HG03432 (cell line): ENCODE data around the gene BTN3A1.
"Not testable (repeated sequence)": the region's sequence is repeated elsewhere in the genome, so short reads cannot be mapped to it uniquely, and the experiment has no call there.

ENCODE experiments used
- ATAC-seq: cut with Tn5 transposase; IDR thresholded peaks from one replicate; pipeline ENCODE4 v1.9.1; 2021; ENCODE audit warnings: mild to moderate bottlenecking, moderate library complexity; ENCODE audit not compliant: unreplicated experiment

BTN3A1 gene

DNA sequence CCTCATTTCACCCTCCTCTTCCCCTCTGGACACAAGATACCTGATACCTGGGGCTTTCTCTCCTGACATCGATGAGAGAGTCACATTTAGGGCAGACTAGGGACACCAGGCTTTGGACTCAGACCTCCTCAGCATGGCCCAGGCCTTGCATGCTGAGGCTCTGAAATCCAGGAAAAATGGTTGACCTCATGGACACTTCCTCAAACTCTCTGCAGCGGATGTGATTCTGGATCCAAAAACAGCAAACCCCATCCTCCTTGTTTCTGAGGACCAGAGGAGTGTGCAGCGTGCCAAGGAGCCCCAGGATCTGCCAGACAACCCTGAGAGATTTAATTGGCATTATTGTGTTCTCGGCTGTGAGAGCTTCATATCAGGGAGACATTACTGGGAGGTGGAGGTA lies 10.9 kb downstream of the BTN3A1 start:
- ATAC-seq, result no peak

DNA sequence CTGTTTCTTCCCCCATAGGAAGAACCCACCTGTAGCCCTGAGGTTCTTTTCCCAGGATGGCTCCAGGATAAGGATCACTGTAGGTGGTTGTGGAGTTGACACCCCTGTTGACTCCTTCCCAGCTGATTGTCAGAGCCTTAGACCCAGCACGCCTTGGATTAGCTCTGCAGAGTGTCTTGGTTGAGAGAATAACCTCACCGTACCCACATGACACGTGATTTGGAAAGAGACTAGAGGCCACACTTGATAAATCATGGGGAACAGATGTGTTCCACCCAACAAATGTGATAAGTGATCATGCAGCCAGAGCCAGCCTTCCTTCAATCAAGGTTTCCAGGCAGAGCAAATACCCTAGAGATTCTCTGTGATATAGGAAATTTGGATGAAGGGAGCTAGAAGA lies 12.2 kb downstream of the BTN3A1 start:
- ATAC-seq, result no peak

DNA sequence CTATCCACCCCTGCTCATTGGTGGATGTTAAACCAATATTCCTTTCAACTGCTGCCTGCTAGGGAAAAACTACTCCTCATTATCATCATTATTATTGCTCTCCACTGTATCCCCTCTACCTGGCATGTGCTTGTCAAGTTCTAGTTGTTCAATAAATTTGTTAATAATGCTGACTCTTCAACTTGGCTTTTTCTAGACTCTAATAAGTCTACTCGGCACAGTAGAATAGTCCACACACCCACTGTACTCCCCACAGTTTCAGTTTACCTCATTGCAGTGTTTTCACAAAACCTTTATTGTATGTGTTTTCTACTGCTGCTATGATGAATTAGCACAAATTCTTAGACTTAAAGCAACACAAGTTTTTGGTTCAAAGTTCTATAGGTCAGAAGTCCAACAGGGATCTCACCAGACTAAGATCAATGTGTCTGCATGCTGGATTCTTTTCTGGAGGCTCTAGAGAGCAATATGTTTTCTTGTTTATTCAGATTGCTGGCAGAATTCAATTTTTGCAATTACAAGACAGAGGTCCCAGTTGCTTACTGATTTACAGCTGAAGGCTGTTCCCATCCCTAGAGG lies 13.1 kb downstream of the BTN3A1 start:
- ATAC-seq, result no peak

DNA sequence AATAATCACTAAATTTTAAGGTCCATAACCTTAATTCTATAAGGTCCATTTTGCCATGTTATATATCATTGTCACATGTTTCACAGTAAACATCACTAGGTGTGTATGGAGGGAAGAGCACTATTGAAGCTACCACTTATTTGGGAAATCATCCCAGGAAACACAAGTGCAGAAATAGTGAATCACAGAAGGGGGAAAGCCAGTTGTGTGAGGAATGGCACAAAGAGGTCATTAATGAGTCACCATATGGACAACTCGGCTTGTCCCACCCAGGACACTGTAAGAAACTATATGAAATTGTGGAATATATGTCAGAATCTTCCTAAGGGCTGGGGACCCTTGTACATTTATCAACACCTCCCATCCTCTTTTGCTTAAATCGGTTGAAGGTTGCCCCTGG lies 13.7 kb downstream of the BTN3A1 start:
- no peak for ATAC-seq

DNA sequence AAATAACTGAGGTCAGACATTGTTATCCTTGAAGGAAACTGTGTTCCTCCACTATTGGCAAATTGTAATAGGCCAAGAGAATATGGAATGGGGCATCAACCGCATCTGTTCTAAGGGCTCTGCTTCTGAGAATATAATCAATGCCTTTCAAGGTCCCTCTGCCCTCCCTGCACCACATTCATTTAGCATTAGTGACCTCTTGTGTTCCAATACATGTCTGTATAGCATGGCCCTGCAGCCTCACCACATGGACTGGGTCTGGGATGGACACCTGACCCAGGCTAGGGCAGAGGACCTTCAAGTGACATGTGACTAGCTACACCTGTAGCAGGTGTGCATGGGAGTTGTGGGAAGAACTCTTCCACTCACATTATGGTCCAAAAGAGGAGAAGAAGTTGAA lies 14.2 kb downstream of the BTN3A1 start:
- ATAC-seq, result no peak

DNA sequence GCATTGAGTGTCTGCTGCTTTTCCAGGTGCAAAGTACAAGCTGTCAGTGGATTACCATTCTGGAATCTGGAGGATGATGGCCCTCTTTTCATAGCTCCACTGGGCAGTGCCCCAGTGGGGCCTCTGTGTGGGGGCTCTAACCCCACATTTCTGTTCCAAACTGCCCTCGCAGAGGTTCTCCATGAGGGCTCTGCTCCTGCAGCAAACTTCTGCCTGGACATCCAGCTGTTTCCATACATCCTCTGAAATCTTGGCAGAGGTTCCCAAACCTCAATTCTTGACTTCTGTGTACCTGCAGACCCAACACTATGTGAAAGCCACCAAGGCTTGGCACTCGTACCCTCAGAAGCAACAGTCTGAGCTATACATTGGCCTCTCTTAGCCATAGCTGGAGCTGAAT lies 16.0 kb downstream of the BTN3A1 start:
- not testable (repeated sequence) for ATAC-seq

GRCh38 chr6:26418795-26419194 lies 16.7 kb downstream of the BTN3A1 start:
- ATAC-seq, result not testable (repeated sequence)

DNA sequence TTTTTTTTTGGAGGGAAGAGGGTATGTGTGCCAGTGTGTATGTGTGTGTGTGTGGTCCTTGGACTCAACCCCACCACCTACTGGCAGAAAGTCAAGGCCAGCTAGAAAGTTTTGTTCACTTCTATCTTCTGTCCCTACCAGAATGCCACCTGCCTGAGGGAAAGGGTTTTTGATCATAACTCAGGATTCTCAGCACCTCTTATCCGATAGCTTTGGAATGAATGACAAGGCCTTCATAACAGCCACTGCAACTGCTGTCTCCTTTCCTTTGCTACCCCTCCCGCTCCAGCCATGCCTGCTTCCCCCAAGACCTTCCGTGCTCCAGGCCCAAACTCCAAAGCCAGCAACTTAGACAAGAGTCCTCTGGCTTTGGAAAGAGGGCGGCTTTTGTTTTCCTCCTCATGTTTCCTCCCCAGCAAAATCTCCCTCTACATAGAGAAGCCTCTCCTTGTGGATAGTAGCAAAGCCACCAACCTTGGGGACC lies 18.7 kb downstream of the BTN3A1 start:
- peak; percentile 16 for ATAC-seq

- peak; percentile 92 for ATAC-seq
Observed at GRCh38 chr6:26421259-26422144, 19.4 kb downstream of the BTN3A1 start.

DNA sequence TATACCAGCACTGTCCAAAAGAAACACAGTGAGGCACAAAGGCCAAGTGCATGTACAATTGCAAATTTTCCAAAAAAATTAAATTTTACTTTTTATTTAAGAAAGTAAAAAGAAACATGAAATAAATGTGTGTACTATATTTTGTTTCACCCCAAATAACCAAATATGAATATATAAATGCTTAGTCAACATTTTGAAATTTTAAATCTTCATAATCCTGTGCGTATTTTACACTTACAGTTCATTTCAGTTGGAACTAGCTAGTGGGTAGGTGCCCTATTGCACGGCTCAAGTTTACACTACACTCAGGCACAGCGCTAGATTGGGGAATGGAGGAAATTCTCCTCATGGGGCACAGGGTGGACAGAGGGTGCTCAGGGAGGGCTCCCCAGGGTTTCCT lies 20.3 kb downstream of the BTN3A1 start:
- ATAC-seq, result no peak

DNA sequence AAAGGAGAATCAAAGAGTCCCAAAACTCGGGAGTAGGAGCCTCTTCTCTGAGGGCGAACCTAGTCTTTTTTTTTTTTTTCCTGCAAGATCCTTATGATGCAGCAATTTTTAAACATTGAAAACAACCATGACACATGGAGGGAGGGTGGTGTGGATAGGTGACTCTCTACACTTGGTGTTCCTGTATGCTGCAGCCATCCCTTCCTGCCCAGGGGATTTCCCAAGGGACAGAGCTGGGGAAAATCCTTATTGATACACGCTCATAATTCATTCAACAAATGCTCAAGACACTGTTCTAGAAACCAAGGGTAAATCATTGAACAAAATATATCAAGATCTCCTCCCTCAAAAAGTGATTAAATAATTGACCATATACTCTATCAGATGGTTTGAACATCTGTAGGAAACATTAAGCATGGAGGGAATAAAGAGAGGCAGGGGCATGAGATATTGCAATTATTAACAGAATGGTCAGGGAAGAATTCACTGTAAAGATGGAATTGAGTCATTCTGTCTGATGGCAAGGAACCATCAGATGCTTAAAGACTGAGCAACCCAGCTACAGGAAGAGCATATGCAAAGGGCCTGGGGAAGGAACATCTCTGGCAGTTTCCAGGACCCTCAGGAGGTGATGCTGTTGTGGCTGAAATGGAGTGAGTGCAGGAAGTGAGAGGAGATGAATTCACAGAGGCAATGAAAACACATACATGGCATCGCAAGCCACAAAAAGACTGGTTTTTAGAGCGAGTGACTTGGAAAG lies 24.8 kb downstream of the BTN3A1 start:
- ATAC-seq, result no peak

GRCh38 chr6:26427451-26427809 lies 25.4 kb downstream of the BTN3A1 start:
- ATAC-seq, result no peak

DNA sequence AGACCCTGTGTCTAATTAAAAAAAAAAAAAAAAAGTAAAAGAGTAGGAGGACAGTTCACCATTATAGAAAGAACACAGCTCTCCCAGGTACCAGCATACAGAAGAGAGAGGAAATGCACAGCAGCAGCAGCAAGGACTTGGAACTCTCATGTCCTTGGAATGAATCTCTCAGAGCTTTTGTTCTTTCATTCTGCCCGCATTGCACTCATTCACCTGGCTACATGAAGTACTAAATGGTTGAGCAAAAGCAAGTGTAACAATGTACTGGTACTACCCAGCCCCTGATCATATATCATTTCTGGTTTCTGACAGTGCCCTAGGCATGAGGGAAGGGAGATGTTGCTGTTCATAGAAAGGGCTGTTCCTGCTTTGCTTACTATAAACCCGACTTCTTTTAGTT lies 26.1 kb downstream of the BTN3A1 start:
- no peak for ATAC-seq

- no peak for ATAC-seq
Observed at GRCh38 chr6:26430787-26431186, 28.7 kb downstream of the BTN3A1 start.

DNA sequence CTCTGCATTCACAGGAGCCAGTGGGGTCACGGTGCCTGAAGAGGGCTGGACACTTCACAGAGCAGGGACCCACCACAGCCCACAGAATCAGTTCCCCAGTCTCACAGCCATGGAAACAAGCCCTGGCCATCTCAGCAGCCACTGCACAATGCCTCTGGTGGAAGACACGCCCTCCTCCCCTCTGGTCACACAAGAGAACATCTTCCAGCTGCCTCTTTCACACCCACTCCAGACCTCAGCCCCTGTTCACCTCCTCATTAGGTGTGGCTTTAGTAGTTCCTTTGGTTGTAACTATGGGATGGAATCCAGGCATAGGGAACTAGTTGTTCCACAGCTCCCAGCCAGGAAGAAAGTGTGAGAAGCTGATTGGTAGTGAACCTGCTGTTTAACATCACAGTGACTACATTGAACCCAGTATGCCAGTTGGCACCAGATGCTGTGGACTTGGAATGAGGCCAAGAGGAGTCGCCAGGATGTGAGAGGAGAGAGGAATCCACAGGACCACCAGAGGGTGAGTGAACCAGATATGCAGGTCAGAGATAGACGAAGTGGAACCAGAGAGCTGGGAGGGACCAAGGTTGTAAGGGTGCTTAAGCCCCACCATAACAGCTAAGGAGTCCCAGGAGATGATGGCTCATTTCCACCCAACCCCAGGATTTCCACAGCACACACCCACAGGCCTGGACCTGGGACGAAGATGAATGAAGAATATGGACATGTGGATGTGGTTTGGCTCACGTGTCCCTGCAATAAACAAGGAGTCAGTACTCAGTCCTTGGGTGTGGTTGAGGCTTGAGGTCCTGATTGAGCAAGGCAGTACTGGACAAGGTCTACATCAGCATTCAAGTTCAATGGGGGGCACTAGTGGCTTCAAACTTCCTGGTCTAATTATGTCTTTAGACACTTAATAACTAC lies 29.4 kb downstream of the BTN3A1 start:
- ATAC-seq, result no peak

DNA sequence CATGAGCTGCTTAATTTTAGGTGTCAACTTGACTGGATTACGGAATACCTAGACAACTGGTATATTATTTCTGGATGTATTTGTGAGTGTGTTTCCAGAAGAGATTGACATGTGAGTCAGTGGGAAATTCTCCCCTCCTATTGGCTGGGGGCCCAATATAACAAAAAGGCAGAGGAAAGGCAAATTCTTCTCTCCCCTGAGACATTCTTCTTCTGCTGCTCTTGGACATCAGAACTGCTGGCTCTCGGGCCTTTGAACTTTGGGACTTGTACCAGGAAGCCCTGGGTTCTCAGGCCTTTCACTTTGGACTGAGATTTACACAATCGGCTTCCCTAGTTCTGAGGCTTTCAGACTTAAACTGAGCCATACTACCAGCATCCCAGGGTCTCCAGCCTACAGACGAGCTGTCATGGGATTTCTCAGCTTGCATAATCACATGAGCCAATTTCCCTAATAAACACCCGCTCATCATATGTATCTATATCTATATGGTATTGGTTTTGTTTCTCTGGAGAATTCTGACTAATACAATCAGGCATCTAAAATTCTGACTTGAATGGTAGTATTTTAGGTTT lies 30.6 kb downstream of the BTN3A1 start:
- ATAC-seq, result no peak

- ATAC-seq, result not testable (repeated sequence)
Observed at GRCh38 chr6:26433680-26434079, 31.6 kb downstream of the BTN3A1 start.

DNA sequence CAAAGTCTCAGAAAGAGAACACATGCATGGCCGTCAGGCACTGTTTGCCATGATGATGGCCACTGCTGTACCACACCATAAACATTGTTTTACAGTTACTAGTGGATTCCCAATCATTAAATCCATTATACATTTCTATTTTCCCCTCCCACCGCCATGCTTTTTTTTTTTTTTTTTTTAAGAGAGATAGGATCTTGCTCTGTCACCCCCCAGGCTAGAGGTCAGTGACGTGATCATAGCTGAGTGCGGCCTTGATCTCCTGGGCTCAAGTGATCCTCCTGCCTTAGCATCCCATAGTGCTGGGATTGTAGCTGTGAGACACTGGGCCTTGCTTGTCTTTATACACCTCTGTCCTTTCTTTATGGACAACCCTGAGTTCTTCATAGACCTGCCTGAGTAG lies 33.9 kb downstream of the BTN3A1 start:
- ATAC-seq, result no peak

- no peak for ATAC-seq
Observed at GRCh38 chr6:26437550-26437949, 35.5 kb downstream of the BTN3A1 start.

DNA sequence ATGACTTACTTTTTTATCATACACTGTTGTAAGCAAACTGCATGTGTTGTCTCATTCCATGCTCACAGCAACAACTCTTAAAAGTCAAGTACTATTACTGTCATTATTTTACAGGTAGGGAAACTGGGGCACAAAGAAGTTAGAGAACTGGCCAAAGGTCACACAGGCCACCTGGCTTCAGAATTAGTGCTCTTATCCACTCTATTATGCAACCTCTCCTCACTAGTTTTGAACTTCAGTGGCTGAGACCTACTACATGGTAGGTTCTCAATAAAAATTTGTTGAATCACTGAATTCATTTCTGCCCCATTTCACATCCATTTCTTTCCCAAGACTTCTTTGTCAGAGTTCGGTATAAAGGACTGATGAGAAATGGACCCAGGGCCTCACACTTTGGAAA lies 35.9 kb downstream of the BTN3A1 start:
- ATAC-seq, result no peak
